GM18511 (cell line): ENCODE results near the gene TMEM95.
"Not testable (repeated sequence)": the region's sequence is repeated elsewhere in the genome, so short reads cannot be mapped to it uniquely, and the experiment has no call there.

ENCODE experiments used
- ATAC-seq: cut with Tn5 transposase; IDR thresholded peaks from one replicate; pipeline ENCODE4 v1.9.1; 2021; ENCODE audit warnings: mild to moderate bottlenecking, moderate library complexity; ENCODE audit not compliant: unreplicated experiment

Gene TMEM95

GRCh38 chr17:7323731-7324437, 31.1 kb upstream of the TMEM95 start:
- ATAC-seq, result no peak

- no peak for ATAC-seq
These were observed 30.5 kb upstream of the TMEM95 start for GRCh38 chr17:7324438-7324779.

GRCh38 chr17:7325031-7325528, 29.9 kb upstream of the TMEM95 start:
- no peak for ATAC-seq

- ATAC-seq, result no peak
These were observed 28.8 kb upstream of the TMEM95 start for GRCh38 chr17:7326186-7326585.

GRCh38 chr17:7327056-7327455, 27.9 kb upstream of the TMEM95 start:
- no peak for ATAC-seq

GRCh38 chr17:7327501-7327900, 27.5 kb upstream of the TMEM95 start:
- no peak for ATAC-seq

GRCh38 chr17:7328009-7328408, 26.9 kb upstream of the TMEM95 start:
- no peak for ATAC-seq

- peak; percentile 21 for ATAC-seq
These were observed 26.0 kb upstream of the TMEM95 start, which contains the start of gene NEURL4 for GRCh38 chr17:7328840-7329373. Gene NEURL4, minus strand, starts transcription at chr17:7329335. Its CDS starts 23 bp downstream, at chr17:7329312.

- ATAC-seq, result peak; percentile 64
These were observed 25.5 kb upstream of the TMEM95 start for GRCh38 chr17:7329374-7329996.

- peak; percentile 57 for ATAC-seq
These were observed 24.8 kb upstream of the TMEM95 start for GRCh38 chr17:7329997-7330637.

- no peak for ATAC-seq
These were observed 24.3 kb upstream of the TMEM95 start for GRCh38 chr17:7330638-7331015.

GRCh38 chr17:7332111-7332510, 22.8 kb upstream of the TMEM95 start:
- no peak for ATAC-seq

GRCh38 chr17:7332600-7333069, 22.3 kb upstream of the TMEM95 start:
- not testable (repeated sequence) for ATAC-seq

- no peak for ATAC-seq
These were observed 19.9 kb upstream of the TMEM95 start for GRCh38 chr17:7334938-7335538.

- ATAC-seq, result peak; percentile 18
These were observed 19.2 kb upstream of the TMEM95 start for GRCh38 chr17:7335765-7336164.

- ATAC-seq, result peak; percentile 78
These were observed 18.4 kb upstream of the TMEM95 start, which contains the start of gene ACAP1 for GRCh38 chr17:7336240-7337175. Gene ACAP1, plus strand, starts transcription at chr17:7336529. Its CDS starts 206 bp downstream, at chr17:7336735.

GRCh38 chr17:7337600-7337999, 17.4 kb upstream of the TMEM95 start:
- ATAC-seq, result not testable (repeated sequence)

- ATAC-seq, result no peak
These were observed 14.8 kb upstream of the TMEM95 start for GRCh38 chr17:7340179-7340578.

GRCh38 chr17:7341842-7342241, 13.1 kb upstream of the TMEM95 start:
- ATAC-seq, result no peak

GRCh38 chr17:7343250-7343649, 11.7 kb upstream of the TMEM95 start:
- ATAC-seq, result no peak
